Glomerular visceral epithelial cell (primary cell): ENCODE results near the gene DENND5A.

ENCODE experiments used
- DNase-seq: peaks from one replicate; pipeline ENCODE4 v3.0.0-alpha.2; 2016; ENCODE audit errors: extremely low spot score

The DENND5A gene

GRCh38 chr11:9265211-9266131 is at the start of gene DENND5A:
DENND5A (minus strand) TSS chr11:9265350; CDS start chr11:9265069, 281 bp downstream.
- peak; percentile 94 for DNase-seq

GRCh38 chr11:9314291-9315077 is 49.3 kb upstream of the DENND5A start, which contains the start of gene TMEM41B:
TMEM41B (minus strand) TSS chr11:9314593; CDS start chr11:9314441, 152 bp downstream.
- peak; percentile 99 for DNase-seq

GRCh38 chr11:9313648-9314290 is 48.6 kb upstream of the DENND5A start:
- DNase-seq, result peak; percentile 20

- DNase-seq, result no peak
These were observed 45.4 kb upstream of the DENND5A start for GRCh38 chr11:9310485-9311090.

- DNase-seq, result no peak
These were observed 39.0 kb upstream of the DENND5A start for GRCh38 chr11:9304178-9304577.

- DNase-seq, result no peak
These were observed 37.3 kb upstream of the DENND5A start for GRCh38 chr11:9302448-9302847.

GRCh38 chr11:9301720-9302119 is 36.6 kb upstream of the DENND5A start:
- DNase-seq, result no peak

- no peak for DNase-seq
These were observed 28.5 kb upstream of the DENND5A start for GRCh38 chr11:9293646-9294045.

GRCh38 chr11:9285850-9286587 is 20.9 kb upstream of the DENND5A start:
- DNase-seq, result no peak

- DNase-seq, result peak; percentile 78
These were observed 15.6 kb upstream of the DENND5A start for GRCh38 chr11:9280655-9281301.

GRCh38 chr11:9277176-9277575 is 12.0 kb upstream of the DENND5A start:
- DNase-seq, result no peak

GRCh38 chr11:9276571-9276970 is 11.4 kb upstream of the DENND5A start:
- DNase-seq, result no peak

- no peak for DNase-seq
These were observed 9.5 kb upstream of the DENND5A start for GRCh38 chr11:9274499-9275258.

GRCh38 chr11:9273376-9274336 is 8.5 kb upstream of the DENND5A start:
- DNase-seq, result no peak

GRCh38 chr11:9269492-9270013 is 4.4 kb upstream of the DENND5A start:
- DNase-seq, result no peak

- DNase-seq, result no peak
These were observed 2.5 kb upstream of the DENND5A start for GRCh38 chr11:9267680-9268079.

GRCh38 chr11:9266926-9267325 is 1.8 kb upstream of the DENND5A start:
- no peak for DNase-seq

GRCh38 chr11:9266132-9266736 is 1.1 kb upstream of the DENND5A start:
- no peak for DNase-seq
